ENCODE measurements around the gene FAM117A. TPM values are rescaled to one million over a fixed set of nuclear protein-coding genes. Genes with fewer than 3 reads are reported as not detected.

FAM117A gene
- total RNA-seq, 2 experiments from 2014 or later, result 23.2 to 26.5 TPM

- Histone ChIP-seq H3K9me3 (ENCODE audit: control insufficient read depth in 1 of 2, insufficient read depth in 1 of 2, low read length in 2 of 2) (no peaks in the 10 kb centered on the region), H3K27ac (ENCODE audit: low read depth in 1 of 2, low read length in 2 of 2) (no peak overlapping the region), H3K27me3 (ENCODE audit: control insufficient read depth in 1 of 2, insufficient read depth in 2 of 2, low read length in 2 of 2) (no peaks in the 10 kb centered on the region), H3K4me3 (ENCODE audit: low read length) (no peak overlapping the region), H3K4me1 (ENCODE audit: insufficient read depth, low read length) (peaks cover 55% of the 10 kb centered on the region), H3K36me3 (ENCODE audit: insufficient read depth, low read length) (no peaks in the 10 kb centered on the region)
- H3K36me3 Mint-ChIP-seq (ENCODE audit: low read depth), result peaks cover 5% of the 10 kb centered on the region
- intact Hi-C loops (cut with DNase I, micrococcal nuclease), result loop anchor here in 1 of 2 experiments (5.0 to 10.0 kb wide), 4 partner anchors 78 to 302 kb away; partner anchors contain the start of genes DLX3, NGFR and PHB1
- no peaks in the 10 kb centered on the region for H3K27me3 Mint-ChIP-seq
- no peak overlapping the region for H3K27ac Mint-ChIP-seq
- no peak for TF ChIP-seq CTCF (IDR thresholded peaks at IDR 0.05)
- ATAC-seq (ENCODE audit: poor library complexity) (no peak), DNase-seq (no peak)
- H3K4me1 Mint-ChIP-seq (ENCODE audit: low read depth), result peaks cover 58% of the 10 kb centered on the region
- ChIA-PET POLR2A (interaction anchor here (1.4 kb wide), 1 partner anchor 16 kb away, joined by 3 read pairs; no protein-coding TSS in a partner anchor), CTCF (interaction anchor here (0.6 to 2.1 kb wide), 2 partner anchors 41 to 123 kb away, joined by 3 to 6 read pairs; no protein-coding TSS in a partner anchor)
- no peak overlapping the region for H3K4me3 Mint-ChIP-seq
- no peaks in the 10 kb centered on the region for H3K9me3 Mint-ChIP-seq
Measured at GRCh38 chr17:49692751-49693150, 71.2 kb downstream of the FAM117A start.

GRCh38 chr17:49691677-49692191 lies 72.2 kb downstream of the FAM117A start:
- Histone ChIP-seq H3K27me3 (ENCODE audit: control insufficient read depth in 1 of 2, insufficient read depth in 2 of 2, low read length in 2 of 2) (no peaks in the 10 kb centered on the region), H3K27ac (ENCODE audit: low read depth in 1 of 2, low read length in 2 of 2) (no peak overlapping the region), H3K4me1 (ENCODE audit: insufficient read depth, low read length) (peaks cover 64% of the 10 kb centered on the region), H3K4me3 (ENCODE audit: low read length) (no peak overlapping the region), H3K9me3 (ENCODE audit: control insufficient read depth in 1 of 2, insufficient read depth in 1 of 2, low read length in 2 of 2) (no peaks in the 10 kb centered on the region), H3K36me3 (ENCODE audit: insufficient read depth, low read length) (no peaks in the 10 kb centered on the region)
- intact Hi-C loops (cut with DNase I, micrococcal nuclease), result loop anchor here in 1 of 2 experiments (5.0 to 10.0 kb wide), 4 partner anchors 77 to 303 kb away; partner anchors contain the start of genes DLX3, NGFR and PHB1
- H3K27me3 Mint-ChIP-seq, result no peaks in the 10 kb centered on the region
- peaks cover 5% of the 10 kb centered on the region for H3K36me3 Mint-ChIP-seq (ENCODE audit: low read depth)
- H3K27ac Mint-ChIP-seq, result peak overlapping the region; percentile 39
- POLR2A ChIA-PET, result interaction anchor here (0.5 to 1.4 kb wide), 4 partner anchors 15 to 306 kb away, joined by 3 to 4 read pairs (median 3); no protein-coding TSS in a partner anchor
- CTCF ChIA-PET, result interaction anchor here (0.6 to 1.4 kb wide), 2 partner anchors 21 to 122 kb away, joined by 4 to 5 read pairs; no protein-coding TSS in a partner anchor
- peaks cover 64% of the 10 kb centered on the region for H3K4me1 Mint-ChIP-seq (ENCODE audit: low read depth)
- no peaks in the 10 kb centered on the region for H3K9me3 Mint-ChIP-seq
- ATAC-seq (ENCODE audit: poor library complexity) (no peak), DNase-seq (no peak)
- H3K4me3 Mint-ChIP-seq, result no peak overlapping the region
- TF ChIP-seq CTCF (IDR thresholded peaks at IDR 0.05), result no peak

- no peaks in the 10 kb centered on the region for H3K27me3 Mint-ChIP-seq
- no peak for ATAC-seq (ENCODE audit: poor library complexity)
- Histone ChIP-seq H3K36me3 (ENCODE audit: insufficient read depth, low read length) (no peaks in the 10 kb centered on the region), H3K4me1 (ENCODE audit: insufficient read depth, low read length) (peaks cover 62% of the 10 kb centered on the region), H3K27ac (ENCODE audit: low read depth in 1 of 2, low read length in 2 of 2) (no peak overlapping the region), H3K9me3 (ENCODE audit: control insufficient read depth in 1 of 2, insufficient read depth in 1 of 2, low read length in 2 of 2) (no peaks in the 10 kb centered on the region), H3K27me3 (ENCODE audit: control insufficient read depth in 1 of 2, insufficient read depth in 2 of 2, low read length in 2 of 2) (no peaks in the 10 kb centered on the region), H3K4me3 (ENCODE audit: low read length) (no peak overlapping the region)
- no peak for DNase-seq
- TF ChIP-seq CTCF (IDR thresholded peaks at IDR 0.05), result no peak
- intact Hi-C loops (cut with DNase I, micrococcal nuclease), result loop anchor here in 1 of 2 experiments (5.0 to 10.0 kb wide), 4 partner anchors 76 to 304 kb away; partner anchors contain the start of genes DLX3, NGFR and PHB1
- no peak overlapping the region for H3K4me3 Mint-ChIP-seq
- peaks cover 62% of the 10 kb centered on the region for H3K4me1 Mint-ChIP-seq (ENCODE audit: low read depth)
- peaks cover 5% of the 10 kb centered on the region for H3K36me3 Mint-ChIP-seq (ENCODE audit: low read depth)
- CTCF ChIA-PET, result interaction anchor here (1.4 kb wide), 1 partner anchor 121 kb away, joined by 5 read pairs; no protein-coding TSS in a partner anchor
- peak overlapping the region; percentile 39 for H3K27ac Mint-ChIP-seq
- POLR2A ChIA-PET, result interaction anchor here (0.8 to 1.2 kb wide), 3 partner anchors 14 to 306 kb away, joined by 3 to 4 read pairs (median 4); no protein-coding TSS in a partner anchor
- H3K9me3 Mint-ChIP-seq, result no peaks in the 10 kb centered on the region
Measured at GRCh38 chr17:49691086-49691676, 72.8 kb downstream of the FAM117A start.

Measured in CD4-positive, alpha-beta T cell (primary cell).